Cardiac fibroblast (primary cell): ENCODE results near the gene NUP214.
A peak's percentile ranks its signal among the peaks of the same experiment; 100 is the strongest.

ENCODE experiments used
- DNase-seq, 2 donors: peaks; one replicate each; pipeline versions ENCODE4 v3.0.0 to v3.0.0-alpha.2; 2010; ENCODE audit warnings: low read depth in 2 of 2
- H3K4me3 ChIP-seq, 2 donors: replicated peaks in 1 of 2; 1 replicate in 1 of 2; 2 replicates in 1 of 2; pipeline ENCODE4 v1.5.1; 2011; ENCODE audit warnings: low read depth in 2 of 2, low read length in 2 of 2, mild to moderate bottlenecking in 2 of 2, moderate library complexity in 1 of 2
- CTCF ChIP-seq: IDR thresholded peaks from one replicate; pipeline ENCODE4 v1.5.1; 2011; ENCODE audit warnings: low read depth, mild to moderate bottlenecking, low read length, inconsistent platforms

NUP214 gene

GRCh38 chr9:131277910-131278701 is 152.7 kb downstream of the NUP214 start:
- peak overlapping the region; percentile 38 to 41 for H3K4me3 ChIP-seq
- no peak for TF ChIP-seq CTCF
- DNase-seq: peak; percentile 79 to 84

- no peak overlapping the region for H3K4me3 ChIP-seq
- TF ChIP-seq CTCF: no peak
- no peak for DNase-seq
Measured at GRCh38 chr9:131278702-131279111, 153.3 kb downstream of the NUP214 start.

GRCh38 chr9:131279196-131279862 is 153.9 kb downstream of the NUP214 start:
- no peak overlapping the region for H3K4me3 ChIP-seq
- DNase-seq: no peak
- TF ChIP-seq CTCF: no peak

- no peak for DNase-seq
- H3K4me3 ChIP-seq: no peak overlapping the region
- TF ChIP-seq CTCF: no peak
Measured at GRCh38 chr9:131279863-131280570, 154.6 kb downstream of the NUP214 start.

GRCh38 chr9:131280660-131281059 is 155.3 kb downstream of the NUP214 start:
- no peak for TF ChIP-seq CTCF
- no peak overlapping the region for H3K4me3 ChIP-seq
- DNase-seq: no peak

GRCh38 chr9:131281119-131281965 is 156.0 kb downstream of the NUP214 start:
- DNase-seq: no peak
- no peak for TF ChIP-seq CTCF
- H3K4me3 ChIP-seq: no peak overlapping the region
